ENCODE results near the gene ZNF75A.

- TF ChIP-seq GATA3 (IDR thresholded peaks at IDR 0.05; ENCODE audit: low read depth, low read length) (no peak), GATA2 (IDR thresholded peaks at IDR 0.05; ENCODE audit: low read depth, low read length) (no peak)
These were observed 40.9 kb upstream of the ZNF75A start for GRCh38 chr16:3264137-3265036.

Data from SH-SY5Y (cell line).